Heart right ventricle (tissue), 16 donors: ENCODE results near the gene ELAVL3. TPM values are rescaled to one million over a fixed set of nuclear protein-coding genes. Genes with fewer than 3 reads are reported as not detected.

ENCODE experiments used
- ATAC-seq, 8 donors: fragments of 200-7000 bp; cut with Tn5 transposase; one replicate each; pipeline ENCODE4 v1.9.1; 2020; ENCODE audit warnings: mild to moderate bottlenecking in 8 of 8, moderate library complexity in 8 of 8, moderate number of reproducible peaks in 1 of 8
- DNase-seq, 2 donors: peaks; one replicate each; pipeline ENCODE4 v3.0.0-alpha.2; 2020
- H3K27ac ChIP-seq, 10 donors: fragments of 200-600 bp; sonication (generic) in 2 of 10; one replicate each; pipeline versions ENCODE4 v1.5.0 to v1.8.0; 2020 to 2022; ENCODE audit warnings: mild to moderate bottlenecking in 3 of 10
- H3K27me3 ChIP-seq, 7 donors: fragments of 200-600 bp; one replicate each; pipeline ENCODE4 v1.8.0; 2021 to 2022; ENCODE audit warnings: mild to moderate bottlenecking in 2 of 7
- H3K36me3 ChIP-seq, 9 donors: fragments of 200-600 bp; sonication (generic) in 1 of 9; one replicate each; pipeline versions ENCODE4 v1.5.0 to v1.8.0; 2020 to 2022; ENCODE audit warnings: mild to moderate bottlenecking in 2 of 9
- H3K4me1 ChIP-seq, 9 donors: fragments of 200-600 bp; sonication (generic) in 1 of 9; one replicate each; pipeline versions ENCODE4 v1.5.0 to v1.8.0; 2020 to 2022; ENCODE audit warnings: mild to moderate bottlenecking in 4 of 9
- H3K4me3 ChIP-seq, 10 donors: fragments of 200-600 bp; sonication (generic) in 2 of 10; one replicate each; pipeline versions ENCODE4 v1.5.0 to v1.8.0; 2020 to 2022; ENCODE audit warnings: mild to moderate bottlenecking in 7 of 10, moderate library complexity in 2 of 10
- H3K9me3 ChIP-seq, 11 donors: fragments of 200-600 bp in 10 of 11; sonication (generic) in 2 of 11; one replicate each; pipeline versions ENCODE4 v1.5.0 to v1.8.0; 2013 to 2022; ENCODE audit warnings: mild to moderate bottlenecking in 2 of 11, control low read depth in 1 of 11, moderate library complexity in 1 of 11
- CTCF ChIP-seq, 9 donors: fragments of 200-600 bp; sonication (generic) in 2 of 9; IDR thresholded peaks; one replicate each; pipeline versions ENCODE4 v1.5.0 to v1.8.0; 2021 to 2022; ENCODE audit warnings: antibody characterized with exemption in 9 of 9, mild to moderate bottlenecking in 5 of 9, moderate library complexity in 1 of 9
- WGBS, 2 donors: extraction: QIAGEN DNeasy Blood & Tissue Kit; methylation state at CpG; one replicate each; pipeline ENCODE4 v1.1.7; 2013; ENCODE audit warnings: inconsistent platforms in 1 of 2; 5-methylcytosine and 5-hydroxymethylcytosine counted together
- intact Hi-C, 10 donors: fragments of 100-400 bp; cut with DNase I; formaldehyde crosslinking; loops; one replicate each; pipeline versions ENCODE4 v1.11.1 to v1.14.2; 2022
- polyA plus RNA-seq, 2 donors: library from polyadenylated mRNA; stranded (reverse); fragments of 200-250 nt; gene quantifications; one replicate each; pipeline ENCODE4 v1.2.3, GENCODE V29; 2013
- total RNA-seq, 10 donors: library from RNA; stranded (reverse); fragmentation: NEBNext Ultra II Directional in 3 of 10; extraction: Animal tissue kit (Norgen Biotek cat#: 25700) in 3 of 10; gene quantifications; one replicate each; pipeline versions ENCODE4 v1.2.1 to v1.2.4, GENCODE V29; 2021 to 2023
- donor health status: Arrhythmogenic right ventricular cardiomyopathy.
- donor health status: ischemic (EF 13 %, LVEDD 7.1; RV severe dilation, severe dysfunction).
- donor health status: healthy with polysubstance abuse.
- donor health status: DM: no; HTN: yes; CAD: no.
- donor health status: DM: no; HTN: no; CAD: no.
- donor health status: ischemic (EF 25% LVEDD 6.9; RV normal size, moderate dysfunction).
- donor health status: ischemic (EF 25% LVEDD 5.7; RV mildly dilated, moderate dysfunction).
- donor health status: healthy.
- donor health status: DM: yes; HTN: yes; CAD: no.
- donor health status: Ischemic cardiomyopathy.
- donor health status: ischemic (EF 35%, LVEDD 5.7; RV mildly dilated, moderate dysfunction).
- donor health status: nonischemic (EF 11% LVEDD 7.7; RV severe dilation, severe dysfunction).
- donor health status: DM: yes; HTN: yes; CAD: no.
- donor health status: PGD.
- donor health status: ischemic (EF 29% LVEDD 5.4; RV normal size, mild dysfunction).
- donor health status: nonischemic (EF 23%, LVEDD 6.1; RV moderate dilation, normal function).

Gene ELAVL3
- total and polyA plus RNA-seq, 12 donors: 0.07 to 0.44 (median 0.21) TPM; not detected in 3

GRCh38 chr19:11422163-11423065, 58.4 kb downstream of the ELAVL3 start:
- Histone ChIP-seq H3K4me1 (peaks cover 12 to 53% (median 37%) of the 10 kb centered on the region in 9 donors), H3K27me3 (peaks cover 10 to 68% (median 64%) of the 10 kb centered on the region in 7 donors), H3K27ac (peak overlapping the region in 9 of 10 donors; percentile 20 to 82 (median 55)), H3K4me3 (peak overlapping the region in 9 of 10 donors; percentile 16 to 50 (median 45)), H3K36me3 (no peaks in the 10 kb centered on the region), H3K9me3 (no peaks in the 10 kb centered on the region)
- ATAC-seq (peak; percentile 48 to 89 (median 74)), DNase-seq (peak; percentile 79 to 87)
- intact Hi-C loops: loop anchor here in 1 of 10 donors (5.0 kb wide), 1 partner anchor 40 kb away; the partner anchor contains the start of gene EPOR
- TF ChIP-seq CTCF (IDR thresholded peaks at IDR 0.05): no peak
- WGBS, 2 donors: 7 to 9% methylated on average over 55 to 56 of the region's 56 CpGs

GRCh38 chr19:11421371-11422098, 59.3 kb downstream of the ELAVL3 start:
- H3K27ac ChIP-seq: peak overlapping the region in 9 of 10 donors; percentile 21 to 82 (median 66)
- peak; percentile 10 to 75 (median 44) for ATAC-seq
- peak; percentile 38 to 72 for DNase-seq
- WGBS, 2 donors: 16 to 18% methylated on average over 36 of the region's 36 CpGs
- peak overlapping the region; percentile 21 to 50 (median 44) for H3K4me3 ChIP-seq
- H3K4me1 ChIP-seq: peaks cover 12 to 53% (median 37%) of the 10 kb centered on the region in 9 donors
- no peak for TF ChIP-seq CTCF (IDR thresholded peaks at IDR 0.05)
- no peaks in the 10 kb centered on the region for H3K9me3 ChIP-seq
- intact Hi-C loops: loop anchor here in 1 of 10 donors (5.0 kb wide), 1 partner anchor 39 kb away; the partner anchor contains the start of gene EPOR
- H3K27me3 ChIP-seq: peaks cover 10 to 77% (median 72%) of the 10 kb centered on the region in 7 donors
- no peaks in the 10 kb centered on the region for H3K36me3 ChIP-seq

- H3K27me3 ChIP-seq: peaks cover 10 to 85% (median 76%) of the 10 kb centered on the region in 7 donors
- H3K36me3 ChIP-seq: no peaks in the 10 kb centered on the region
- peak; percentile 53 to 72 (median 62) for ATAC-seq
- intact Hi-C loops: loop anchor here in 1 of 10 donors (5.0 kb wide), 1 partner anchor 38 kb away; the partner anchor contains the start of gene EPOR
- H3K27ac ChIP-seq: peak overlapping the region; percentile 21 to 82 (median 66)
- H3K4me3 ChIP-seq: peak overlapping the region; percentile 21 to 50 (median 44)
- H3K9me3 ChIP-seq: no peaks in the 10 kb centered on the region
- 4% methylated on average over 46 of the region's 46 CpGs for WGBS, 2 donors
- no peak for TF ChIP-seq CTCF (IDR thresholded peaks at IDR 0.05)
- peaks cover 12 to 53% (median 37%) of the 10 kb centered on the region in 9 donors for H3K4me1 ChIP-seq
- peak; percentile 65 to 78 for DNase-seq
Measured at GRCh38 chr19:11420429-11421370, 60.1 kb downstream of the ELAVL3 start.
